HepG2 (cell line): ENCODE measurements around the gene CDH23. TPM values are rescaled to one million over a fixed set of nuclear protein-coding genes. Genes with fewer than 3 reads are reported as not detected.

ENCODE experiments used
- ARNT ChIP-seq: fragments of 450-650 bp; IDR thresholded peaks from 2 replicates; pipeline ENCODE4 v1.6.1; 2017
- HES4 ChIP-seq: sonication (generic); formaldehyde crosslinking; IDR thresholded peaks from 2 replicates; pipeline ENCODE4 v1.9.0; 2021; ENCODE audit warnings: mild to moderate bottlenecking, missing genetic modification reagents, borderline replicate concordance
- HNF4A ChIP-seq: sonication (generic); formaldehyde crosslinking; IDR thresholded peaks from 2 replicates; pipeline ENCODE4 v1.4.0; 2020; ENCODE audit warnings: missing genetic modification reagents
- MED13 ChIP-seq: sonication (generic); formaldehyde crosslinking; IDR thresholded peaks from 2 replicates; pipeline ENCODE4 v1.5.0; 2020; ENCODE audit warnings: missing genetic modification reagents
- NCOR1 ChIP-seq: fragments of 200-600 bp; sonication (generic); IDR thresholded peaks from 2 replicates; pipeline ENCODE4 v1.7.0; 2017; ENCODE audit warnings: antibody characterized with exemption, low read length, borderline replicate concordance
- RXRB ChIP-seq: IDR thresholded peaks from 2 replicates; pipeline ENCODE4 v1.6.1; 2016; ENCODE audit warnings: borderline replicate concordance, missing genetic modification reagents, missing compliant biosample characterization
- STAT5B ChIP-seq: sonication (generic); formaldehyde crosslinking; IDR thresholded peaks from 2 replicates; pipeline ENCODE4 v1.4.0; 2020; ENCODE audit warnings: missing genetic modification reagents
- ZEB1 ChIP-seq: IDR thresholded peaks from 2 replicates; pipeline ENCODE4 v1.6.1; 2012; ENCODE audit warnings: mild to moderate bottlenecking, low read depth, inconsistent platforms; ENCODE audit not compliant: insufficient replicate concordance
- ZNF530 ChIP-seq: sonication (generic); formaldehyde crosslinking; IDR thresholded peaks from 2 replicates; pipeline ENCODE4 v1.5.0; 2020; ENCODE audit warnings: low read depth, mild to moderate bottlenecking, missing genetic modification reagents
- ZNF558 ChIP-seq: sonication (generic); formaldehyde crosslinking; IDR thresholded peaks from 2 replicates; pipeline ENCODE4 v1.9.0; 2022; ENCODE audit warnings: mild to moderate bottlenecking, missing genetic modification reagents, borderline replicate concordance
- ZNF570 ChIP-seq: sonication (generic); formaldehyde crosslinking; IDR thresholded peaks from 2 replicates; pipeline ENCODE4 v1.4.0; 2020; ENCODE audit warnings: mild to moderate bottlenecking, missing genetic modification reagents, borderline replicate concordance
- ZNF629 ChIP-seq: sonication (generic); formaldehyde crosslinking; conservative IDR thresholded peaks from 2 replicates; pipeline ENCODE4 v1.5.0; 2020; ENCODE audit warnings: missing genetic modification reagents
- polyA plus RNA-seq, 8 experiments: library from polyadenylated mRNA; depleted of rRNA in 3 of 8; stranded (reverse) in 7 of 8; unstranded in 1 of 8; fragments of >200 nt; fragmentation: Illumina TruSeq in 4 of 8; extraction: Trizol in 4 of 8; gene quantifications; 2 replicates each; pipeline versions ENCODE4 v1.2.1 to v1.2.3, GENCODE V29; 2011 to 2016; ENCODE audit warnings: low read depth in 4 of 8, missing spikeins in 1 of 8, mixed read lengths in 1 of 8; ENCODE audit not compliant: insufficient read depth in 1 of 8
- total RNA-seq, 5 experiments: library from RNA; depleted of rRNA; stranded (reverse); fragments of >200 nt; fragmentation: Illumina TruSeq; extraction: Trizol; gene quantifications; 2 replicates each; pipeline ENCODE4 v1.2.3, GENCODE V29; 2016; ENCODE audit warnings: low read depth in 1 of 5
- TF ChIP-seq, protein P1 (sequence below): sonication (generic); formaldehyde crosslinking; IDR thresholded peaks from 2 replicates; pipeline ENCODE4 v1.5.1; 2020; ENCODE audit warnings: missing genetic modification reagents, mild to moderate bottlenecking, borderline replicate concordance
- TF ChIP-seq, protein P2 (sequence below): IDR thresholded peaks from 2 replicates; pipeline ENCODE4 v1.6.1; 2016; ENCODE audit warnings: control low read depth
- TF ChIP-seq, protein P3 (sequence below): sonication (generic); formaldehyde crosslinking; IDR thresholded peaks from 2 replicates; pipeline ENCODE4 v1.5.0; 2020; ENCODE audit warnings: mild to moderate bottlenecking, missing genetic modification reagents
- TF ChIP-seq, protein P4 (sequence below): sonication (generic); formaldehyde crosslinking; IDR thresholded peaks from 2 replicates; pipeline ENCODE4 v1.5.0; 2020; ENCODE audit warnings: mild to moderate bottlenecking, missing genetic modification reagents, borderline replicate concordance
- TF ChIP-seq, protein P5 (sequence below): IDR thresholded peaks from 2 replicates; pipeline ENCODE4 v1.6.1; 2016
- TF ChIP-seq, protein P6 (sequence below): sonication (generic); formaldehyde crosslinking; IDR thresholded peaks from 2 replicates; pipeline ENCODE4 v1.4.0; 2020; ENCODE audit warnings: missing genetic modification reagents

CDH23 gene
- total and polyA plus RNA-seq, 2 of the 13 experiments (the other 11 are each of a cell fraction or from before 2014, with no cell fraction given) = 0.13 TPM; not detected in 1

DNA sequence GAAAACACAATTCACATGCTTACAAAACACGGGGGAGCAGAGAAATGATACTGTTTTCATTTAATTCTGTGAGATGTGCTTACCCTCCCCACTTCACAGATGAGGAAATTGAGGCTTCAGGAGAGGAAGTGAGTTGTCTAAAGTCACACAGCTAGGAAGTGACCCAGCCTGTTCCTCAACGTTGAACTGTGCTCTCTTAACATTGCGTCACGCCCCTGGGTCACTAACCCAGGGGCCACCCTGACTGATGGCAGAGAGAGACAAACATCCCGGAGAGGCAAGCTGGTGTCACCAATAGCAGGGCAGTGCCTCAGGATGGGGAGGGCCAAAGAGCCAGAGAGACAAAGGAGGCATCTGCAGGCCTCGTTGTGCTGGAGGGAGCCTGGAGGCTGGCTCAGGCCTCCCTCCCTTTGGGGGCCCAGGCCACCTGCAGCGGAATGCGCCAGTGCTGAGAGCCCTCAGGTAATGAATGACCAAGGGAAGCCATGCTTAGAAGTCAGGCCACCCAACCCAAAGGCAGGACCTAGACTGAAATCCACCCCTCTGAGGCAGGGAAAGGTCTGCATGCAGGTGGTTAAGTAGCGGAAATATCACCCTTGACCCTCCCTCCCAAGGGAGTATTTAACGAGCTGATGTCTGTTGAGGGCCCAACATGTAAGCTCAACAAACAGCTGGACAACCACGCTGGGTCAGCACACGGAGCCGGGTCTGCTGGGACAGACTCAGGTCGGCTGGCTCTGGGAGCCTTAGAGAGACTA, 241.5 kb downstream of the CDH23 start (continued):
- TF ChIP-seq, protein P1, sequence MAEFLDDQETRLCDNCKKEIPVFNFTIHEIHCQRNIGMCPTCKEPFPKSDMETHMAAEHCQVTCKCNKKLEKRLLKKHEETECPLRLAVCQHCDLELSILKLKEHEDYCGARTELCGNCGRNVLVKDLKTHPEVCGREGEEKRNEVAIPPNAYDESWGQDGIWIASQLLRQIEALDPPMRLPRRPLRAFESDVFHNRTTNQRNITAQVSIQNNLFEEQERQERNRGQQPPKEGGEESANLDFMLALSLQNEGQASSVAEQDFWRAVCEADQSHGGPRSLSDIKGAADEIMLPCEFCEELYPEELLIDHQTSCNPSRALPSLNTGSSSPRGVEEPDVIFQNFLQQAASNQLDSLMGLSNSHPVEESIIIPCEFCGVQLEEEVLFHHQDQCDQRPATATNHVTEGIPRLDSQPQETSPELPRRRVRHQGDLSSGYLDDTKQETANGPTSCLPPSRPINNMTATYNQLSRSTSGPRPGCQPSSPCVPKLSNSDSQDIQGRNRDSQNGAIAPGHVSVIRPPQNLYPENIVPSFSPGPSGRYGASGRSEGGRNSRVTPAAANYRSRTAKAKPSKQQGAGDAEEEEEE (CRISPR knock-in tag) = no peak; the same call in 1 of the 2 replicates
- TF ChIP-seq NCOR1 (peak; percentile 67; the same call in 1 of the 2 replicates), MED13 (CRISPR knock-in tag) (no peak), ZNF558 (0 out of 2 replicates have a peak, but pooled peaks have one; percentile 30), STAT5B (CRISPR knock-in tag) (no peak), ZNF530 (CRISPR knock-in tag) (no peak), ZEB1 (peak; percentile 29), ZNF629 (peak; percentile 100), ZNF570 (CRISPR knock-in tag) (0 out of 2 replicates have a peak, but pooled peaks have one; percentile 25), HES4 (CRISPR knock-in tag) (peak; percentile 54; the same call in 1 of the 2 replicates), RXRB (CRISPR knock-in tag) (peak; percentile 97), HNF4A (CRISPR knock-in tag) (peak; percentile 97), ARNT (no peak)
- TF ChIP-seq, protein P2, sequence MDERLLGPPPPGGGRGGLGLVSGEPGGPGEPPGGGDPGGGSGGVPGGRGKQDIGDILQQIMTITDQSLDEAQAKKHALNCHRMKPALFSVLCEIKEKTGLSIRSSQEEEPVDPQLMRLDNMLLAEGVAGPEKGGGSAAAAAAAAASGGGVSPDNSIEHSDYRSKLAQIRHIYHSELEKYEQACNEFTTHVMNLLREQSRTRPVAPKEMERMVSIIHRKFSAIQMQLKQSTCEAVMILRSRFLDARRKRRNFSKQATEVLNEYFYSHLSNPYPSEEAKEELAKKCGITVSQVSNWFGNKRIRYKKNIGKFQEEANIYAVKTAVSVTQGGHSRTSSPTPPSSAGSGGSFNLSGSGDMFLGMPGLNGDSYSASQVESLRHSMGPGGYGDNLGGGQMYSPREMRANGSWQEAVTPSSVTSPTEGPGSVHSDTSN = peak; percentile 66
- TF ChIP-seq, protein P3, sequence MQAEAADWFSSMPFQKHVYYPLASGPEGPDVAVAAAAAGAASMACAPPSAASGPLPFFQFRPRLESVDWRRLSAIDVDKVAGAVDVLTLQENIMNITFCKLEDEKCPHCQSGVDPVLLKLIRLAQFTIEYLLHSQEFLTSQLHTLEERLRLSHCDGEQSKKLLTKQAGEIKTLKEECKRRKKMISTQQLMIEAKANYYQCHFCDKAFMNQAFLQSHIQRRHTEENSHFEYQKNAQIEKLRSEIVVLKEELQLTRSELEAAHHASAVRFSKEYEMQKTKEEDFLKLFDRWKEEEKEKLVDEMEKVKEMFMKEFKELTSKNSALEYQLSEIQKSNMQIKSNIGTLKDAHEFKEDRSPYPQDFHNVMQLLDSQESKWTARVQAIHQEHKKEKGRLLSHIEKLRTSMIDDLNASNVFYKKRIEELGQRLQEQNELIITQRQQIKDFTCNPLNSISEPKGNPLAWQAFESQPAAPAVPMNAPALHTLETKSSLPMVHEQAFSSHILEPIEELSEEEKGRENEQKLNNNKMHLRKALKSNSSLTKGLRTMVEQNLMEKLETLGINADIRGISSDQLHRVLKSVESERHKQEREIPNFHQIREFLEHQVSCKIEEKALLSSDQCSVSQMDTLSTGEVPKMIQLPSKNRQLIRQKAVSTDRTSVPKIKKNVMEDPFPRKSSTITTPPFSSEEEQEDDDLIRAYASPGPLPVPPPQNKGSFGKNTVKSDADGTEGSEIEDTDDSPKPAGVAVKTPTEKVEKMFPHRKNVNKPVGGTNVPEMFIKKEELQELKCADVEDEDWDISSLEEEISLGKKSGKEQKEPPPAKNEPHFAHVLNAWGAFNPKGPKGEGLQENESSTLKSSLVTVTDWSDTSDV (CRISPR knock-in tag) = no peak
- TF ChIP-seq, protein P4, sequence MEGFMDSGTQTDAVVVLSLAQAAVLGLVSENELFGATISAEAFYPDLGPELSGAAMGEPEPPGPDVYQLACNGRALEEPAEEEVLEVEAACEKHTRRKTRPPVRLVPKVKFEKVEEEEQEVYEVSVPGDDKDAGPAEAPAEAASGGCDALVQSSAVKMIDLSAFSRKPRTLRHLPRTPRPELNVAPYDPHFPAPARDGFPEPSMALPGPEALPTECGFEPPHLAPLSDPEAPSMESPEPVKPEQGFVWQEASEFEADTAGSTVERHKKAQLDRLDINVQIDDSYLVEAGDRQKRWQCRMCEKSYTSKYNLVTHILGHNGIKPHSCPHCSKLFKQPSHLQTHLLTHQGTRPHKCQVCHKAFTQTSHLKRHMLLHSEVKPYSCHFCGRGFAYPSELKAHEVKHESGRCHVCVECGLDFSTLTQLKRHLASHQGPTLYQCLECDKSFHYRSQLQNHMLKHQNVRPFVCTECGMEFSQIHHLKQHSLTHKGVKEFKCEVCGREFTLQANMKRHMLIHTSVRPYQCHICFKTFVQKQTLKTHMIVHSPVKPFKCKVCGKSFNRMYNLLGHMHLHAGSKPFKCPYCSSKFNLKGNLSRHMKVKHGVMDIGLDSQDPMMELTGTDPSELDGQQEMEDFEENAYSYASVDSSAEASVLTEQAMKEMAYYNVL (CRISPR knock-in tag) = peak; percentile 67; the same call in 1 of the 2 replicates
- TF ChIP-seq, protein P5, sequence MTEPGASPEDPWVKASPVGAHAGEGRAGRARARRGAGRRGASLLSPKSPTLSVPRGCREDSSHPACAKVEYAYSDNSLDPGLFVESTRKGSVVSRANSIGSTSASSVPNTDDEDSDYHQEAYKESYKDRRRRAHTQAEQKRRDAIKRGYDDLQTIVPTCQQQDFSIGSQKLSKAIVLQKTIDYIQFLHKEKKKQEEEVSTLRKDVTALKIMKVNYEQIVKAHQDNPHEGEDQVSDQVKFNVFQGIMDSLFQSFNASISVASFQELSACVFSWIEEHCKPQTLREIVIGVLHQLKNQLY (CRISPR knock-in tag) = peak; percentile 81; the same call in 1 of the 2 replicates
- TF ChIP-seq, protein P6, sequence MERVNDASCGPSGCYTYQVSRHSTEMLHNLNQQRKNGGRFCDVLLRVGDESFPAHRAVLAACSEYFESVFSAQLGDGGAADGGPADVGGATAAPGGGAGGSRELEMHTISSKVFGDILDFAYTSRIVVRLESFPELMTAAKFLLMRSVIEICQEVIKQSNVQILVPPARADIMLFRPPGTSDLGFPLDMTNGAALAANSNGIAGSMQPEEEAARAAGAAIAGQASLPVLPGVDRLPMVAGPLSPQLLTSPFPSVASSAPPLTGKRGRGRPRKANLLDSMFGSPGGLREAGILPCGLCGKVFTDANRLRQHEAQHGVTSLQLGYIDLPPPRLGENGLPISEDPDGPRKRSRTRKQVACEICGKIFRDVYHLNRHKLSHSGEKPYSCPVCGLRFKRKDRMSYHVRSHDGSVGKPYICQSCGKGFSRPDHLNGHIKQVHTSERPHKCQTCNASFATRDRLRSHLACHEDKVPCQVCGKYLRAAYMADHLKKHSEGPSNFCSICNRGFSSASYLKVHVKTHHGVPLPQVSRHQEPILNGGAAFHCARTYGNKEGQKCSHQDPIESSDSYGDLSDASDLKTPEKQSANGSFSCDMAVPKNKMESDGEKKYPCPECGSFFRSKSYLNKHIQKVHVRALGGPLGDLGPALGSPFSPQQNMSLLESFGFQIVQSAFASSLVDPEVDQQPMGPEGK (CRISPR knock-in tag) = peak; percentile 88
